ENCODE results near the gene PHETA2.

PHETA2 gene

DNA sequence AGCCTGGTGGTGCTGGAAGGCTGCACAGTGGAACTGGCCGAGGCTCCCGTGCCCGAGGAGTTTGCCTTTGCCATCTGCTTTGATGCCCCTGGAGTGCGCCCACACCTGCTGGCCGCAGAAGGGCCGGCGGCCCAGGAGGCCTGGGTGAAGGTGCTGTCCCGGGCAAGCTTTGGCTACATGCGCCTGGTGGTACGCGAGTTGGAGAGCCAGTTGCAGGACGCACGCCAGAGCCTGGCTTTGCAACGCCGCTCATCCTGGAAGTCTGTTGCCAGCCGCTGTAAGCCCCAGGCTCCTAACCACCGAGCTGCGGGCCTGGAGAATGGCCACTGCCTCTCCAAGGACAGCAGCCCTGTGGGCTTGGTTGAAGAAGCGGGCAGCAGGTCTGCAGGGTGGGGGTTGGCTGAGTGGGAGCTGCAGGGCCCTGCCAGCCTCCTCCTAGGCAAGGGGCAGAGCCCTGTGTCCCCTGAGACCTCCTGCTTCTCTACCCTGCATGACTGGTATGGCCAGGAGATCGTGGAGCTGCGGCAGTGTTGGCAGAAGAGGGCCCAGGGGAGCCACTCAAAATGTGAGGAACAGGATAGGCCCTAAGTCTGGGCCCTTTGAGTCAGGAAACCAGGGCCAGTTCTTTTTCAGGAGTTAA is 3.6 kb downstream of the PHETA2 start:
- no peak overlapping the region for H4K5ac ChIP-seq (ENCODE audit: low read length)
- H3K18ac ChIP-seq (ENCODE audit: low read length) = no peak overlapping the region
- no CpG with 5 or more reads among the region's 21 CpGs for WGBS (ENCODE audit: extremely low coverage, insufficient coverage, low lambda C conversion rate)
- H3K4ac ChIP-seq (ENCODE audit: low read depth, low read length) = no peak overlapping the region
- no peak for DNase-seq
- no peaks in the 10 kb centered on the region for H3K27me3 ChIP-seq (ENCODE audit: insufficient read depth, low read length, poor library complexity)
- peaks cover 2% of the 10 kb centered on the region for H3K79me2 ChIP-seq (ENCODE audit: control insufficient read depth, insufficient read depth, low read length)
- no peak overlapping the region for H3K4me2 ChIP-seq (ENCODE audit: low read length)
- H2BK5ac ChIP-seq (ENCODE audit: low read length) = no peak overlapping the region
- H3K4me3 ChIP-seq (ENCODE audit: low read length) = no peak overlapping the region
- no peak overlapping the region for H2AK5ac ChIP-seq (ENCODE audit: low read length)
- no peak overlapping the region for H4K8ac ChIP-seq (ENCODE audit: low read depth, low read length)
- H3K23ac ChIP-seq (ENCODE audit: low read length) = no peak overlapping the region
- no peak overlapping the region for H2BK15ac ChIP-seq (replicated peaks; ENCODE audit: low read depth)
- peaks cover 3% of the 10 kb centered on the region for H3K4me1 ChIP-seq (ENCODE audit: control insufficient read depth, low read depth, low read length)
- H3K79me1 ChIP-seq (ENCODE audit: low read length) = no peaks in the 10 kb centered on the region
- H2BK120ac ChIP-seq (ENCODE audit: low read depth, low read length) = no peak overlapping the region
- no peak overlapping the region for H3K9ac ChIP-seq (ENCODE audit: low read length)
- no peak overlapping the region for H3K56ac ChIP-seq (ENCODE audit: low read length)
- H3K27ac ChIP-seq (ENCODE audit: low read depth, low read length) = no peak overlapping the region
- H3K36me3 ChIP-seq (ENCODE audit: control insufficient read depth, insufficient read depth, low read length) = no peaks in the 10 kb centered on the region

DNA sequence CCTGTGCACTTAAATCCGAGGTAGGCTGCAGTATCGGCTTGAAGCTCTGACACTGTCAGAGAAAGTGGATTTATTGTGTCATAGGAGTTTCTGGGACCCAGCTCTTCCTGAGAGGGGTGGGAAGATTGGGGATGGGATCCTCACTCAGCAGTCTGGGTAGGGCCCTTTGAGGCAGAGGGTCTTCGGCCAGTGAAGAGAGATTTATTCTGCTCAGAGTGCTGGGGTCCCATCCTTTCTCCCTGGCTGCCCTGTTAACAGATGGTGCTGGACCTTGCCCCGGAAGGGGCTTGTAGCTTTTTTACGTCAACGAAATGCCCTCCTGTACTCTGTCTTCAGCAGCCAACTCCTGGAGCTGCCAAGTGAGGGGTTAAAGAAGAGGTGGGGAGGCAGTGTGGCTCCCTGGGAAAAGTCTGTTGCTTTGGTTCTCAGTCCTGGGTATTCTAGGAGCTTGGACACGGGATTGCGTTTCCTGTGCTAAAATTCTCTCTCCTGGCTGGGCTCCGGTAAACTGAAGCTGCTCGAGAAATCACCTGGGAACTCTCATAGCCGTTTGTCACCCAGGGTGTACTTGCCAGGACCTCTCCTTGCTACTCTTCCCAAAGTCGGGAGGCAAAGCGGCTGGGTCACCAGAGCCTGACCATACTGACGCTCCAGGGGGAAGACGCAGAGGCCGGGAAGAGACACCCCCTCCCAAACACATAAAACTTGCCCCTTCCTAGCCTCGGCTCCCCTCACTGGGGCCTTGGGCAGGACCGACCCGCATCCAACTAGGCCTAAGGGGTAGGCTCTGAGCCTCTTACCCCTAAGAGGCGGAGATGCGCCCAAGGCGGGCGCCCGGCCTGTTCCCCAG is 4.6 kb downstream of the PHETA2 start:
- Histone ChIP-seq H2BK120ac (ENCODE audit: low read depth, low read length) (no peak overlapping the region), H3K18ac (ENCODE audit: low read length) (peak overlapping the region; percentile 77), H3K9ac (ENCODE audit: low read length) (peak overlapping the region; percentile 80), H3K56ac (ENCODE audit: low read length) (peak overlapping the region; percentile 94), H3K4ac (ENCODE audit: low read depth, low read length) (peak overlapping the region; percentile 89), H3K79me1 (ENCODE audit: low read length) (no peaks in the 10 kb centered on the region), H3K27ac (ENCODE audit: low read depth, low read length) (peak overlapping the region; percentile 45), H3K27me3 (ENCODE audit: insufficient read depth, low read length, poor library complexity) (no peaks in the 10 kb centered on the region), H3K4me1 (ENCODE audit: control insufficient read depth, low read depth, low read length) (peaks cover 3% of the 10 kb centered on the region), H3K36me3 (ENCODE audit: control insufficient read depth, insufficient read depth, low read length) (no peaks in the 10 kb centered on the region), H3K4me2 (ENCODE audit: low read length) (peak overlapping the region; percentile 53), H2AK5ac (ENCODE audit: low read length) (no peak overlapping the region), H3K79me2 (ENCODE audit: control insufficient read depth, insufficient read depth, low read length) (peaks cover 2% of the 10 kb centered on the region), H2BK15ac (replicated peaks; ENCODE audit: low read depth) (no peak overlapping the region), H4K5ac (ENCODE audit: low read length) (no peak overlapping the region), H3K4me3 (ENCODE audit: low read length) (peak overlapping the region; percentile 20), H4K8ac (ENCODE audit: low read depth, low read length) (peak overlapping the region; percentile 65), H2BK5ac (ENCODE audit: low read length) (no peak overlapping the region), H3K23ac (ENCODE audit: low read length) (no peak overlapping the region)
- no peak for DNase-seq
- no CpG with 5 or more reads among the region's 24 CpGs for WGBS (ENCODE audit: extremely low coverage, insufficient coverage, low lambda C conversion rate)

DNA sequence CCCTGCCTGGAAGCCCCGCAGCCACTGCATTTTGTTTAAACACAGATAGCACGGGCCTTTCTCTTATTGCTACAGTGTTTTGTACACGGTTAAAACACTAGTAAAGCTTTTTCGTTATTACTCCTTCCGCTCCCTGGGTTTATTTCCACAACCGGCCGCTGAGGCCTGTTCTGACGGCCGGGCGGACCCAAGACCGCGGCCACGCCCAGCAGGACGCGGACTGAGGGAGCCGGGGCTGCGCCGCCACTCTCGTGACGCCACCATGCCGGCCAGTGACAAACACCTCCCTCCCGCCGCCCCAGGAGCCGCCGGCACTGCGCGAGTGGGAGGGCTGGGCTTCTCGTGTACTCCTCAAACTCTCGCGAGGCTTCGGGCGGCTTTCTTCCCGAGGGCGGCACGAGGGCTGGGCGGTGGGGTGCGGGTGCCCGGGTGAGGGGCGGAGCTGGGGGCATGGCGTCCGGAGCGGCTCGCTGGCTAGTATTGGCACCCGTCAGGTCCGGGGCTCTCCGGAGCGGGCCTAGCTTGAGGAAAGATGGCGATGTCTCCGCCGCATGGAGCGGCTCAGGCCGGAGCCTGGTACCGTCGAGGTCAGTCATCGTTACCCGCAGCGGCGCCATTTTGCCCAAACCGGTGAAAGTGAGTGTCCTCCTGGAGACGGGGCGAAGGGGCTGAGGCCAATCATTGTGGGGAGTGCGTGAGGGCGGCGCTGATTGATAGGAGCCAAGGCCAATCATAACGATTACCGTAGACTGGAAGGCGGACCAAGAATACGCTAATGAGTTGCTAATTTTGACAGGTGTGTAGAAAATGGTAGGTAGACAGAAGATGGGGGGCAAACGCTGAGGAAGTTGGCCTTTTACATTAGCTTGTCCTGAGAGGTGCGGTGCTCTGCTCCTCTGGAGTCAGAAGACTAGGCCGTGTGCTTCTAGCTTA is 5.5 kb downstream of the PHETA2 start, which contains the start of gene SMDT1:
TSS of gene SMDT1 (plus strand) at position 382 of the 933 bp plus-strand sequence. CDS start at position 451, 69 bp downstream.
- no peak within 1 kb of the TSS for H3K23ac ChIP-seq (ENCODE audit: low read length)
- H3K4me1 ChIP-seq (ENCODE audit: control insufficient read depth, low read depth, low read length) = peaks cover 3% of the 10 kb centered on the region
- H3K56ac ChIP-seq (ENCODE audit: low read length) = peak within 1 kb of the TSS; percentile 94
- H4K5ac ChIP-seq (ENCODE audit: low read length) = no peak within 1 kb of the TSS
- peaks cover 2% of the 10 kb centered on the region for H3K79me2 ChIP-seq (ENCODE audit: control insufficient read depth, insufficient read depth, low read length)
- no peak within 1 kb of the TSS for H2AK5ac ChIP-seq (ENCODE audit: low read length)
- H3K27ac ChIP-seq (ENCODE audit: low read depth, low read length) = peak within 1 kb of the TSS; percentile 47
- H2BK5ac ChIP-seq (ENCODE audit: low read length) = no peak within 1 kb of the TSS
- H4K8ac ChIP-seq (ENCODE audit: low read depth, low read length) = peak within 1 kb of the TSS; percentile 65
- no peaks in the 10 kb centered on the region for H3K27me3 ChIP-seq (ENCODE audit: insufficient read depth, low read length, poor library complexity)
- H3K4me2 ChIP-seq (ENCODE audit: low read length) = peak within 1 kb of the TSS; percentile 82
- H3K36me3 ChIP-seq (ENCODE audit: control insufficient read depth, insufficient read depth, low read length) = no peaks in the 10 kb centered on the region
- H3K4ac ChIP-seq (ENCODE audit: low read depth, low read length) = peak within 1 kb of the TSS; percentile 89
- peak; percentile 99 for DNase-seq
- H3K18ac ChIP-seq (ENCODE audit: low read length) = peak within 1 kb of the TSS; percentile 77
- H2BK15ac ChIP-seq (replicated peaks; ENCODE audit: low read depth) = no peak within 1 kb of the TSS
- no peaks in the 10 kb centered on the region for H3K79me1 ChIP-seq (ENCODE audit: low read length)
- peak within 1 kb of the TSS; percentile 80 for H3K9ac ChIP-seq (ENCODE audit: low read length)
- no CpG with 5 or more reads among the region's 71 CpGs for WGBS (ENCODE audit: extremely low coverage, insufficient coverage, low lambda C conversion rate)
- peak within 1 kb of the TSS; percentile 66 for H3K4me3 ChIP-seq (ENCODE audit: low read length)
- no peak within 1 kb of the TSS for H2BK120ac ChIP-seq (ENCODE audit: low read depth, low read length)

DNA sequence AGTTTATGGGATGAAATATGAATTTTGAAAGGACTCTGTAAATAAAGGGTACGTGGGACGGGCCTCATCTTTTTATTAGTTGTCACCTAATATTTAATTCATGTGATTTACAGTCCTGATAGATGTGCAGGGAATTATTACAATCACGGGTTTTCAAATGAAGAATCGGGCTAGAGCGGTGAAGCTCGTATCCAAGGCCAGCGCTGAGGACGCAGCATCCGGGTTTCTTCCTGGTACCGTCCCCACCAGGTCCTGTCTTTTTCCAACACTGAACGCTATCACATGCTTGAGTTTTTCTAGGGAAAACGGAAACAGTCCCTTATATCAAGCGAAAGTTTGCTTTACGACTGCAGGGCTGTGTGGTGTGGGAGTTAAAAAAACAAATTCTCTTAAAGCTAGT is 6.2 kb downstream of the PHETA2 start:
- no CpG with 5 or more reads among the region's 14 CpGs for WGBS (ENCODE audit: extremely low coverage, insufficient coverage, low lambda C conversion rate)
- Histone ChIP-seq H3K4me1 (ENCODE audit: control insufficient read depth, low read depth, low read length) (peaks cover 2% of the 10 kb centered on the region), H3K27me3 (ENCODE audit: insufficient read depth, low read length, poor library complexity) (no peaks in the 10 kb centered on the region), H3K23ac (ENCODE audit: low read length) (no peak overlapping the region), H3K9ac (ENCODE audit: low read length) (peak overlapping the region; percentile 46), H3K4me2 (ENCODE audit: low read length) (peak overlapping the region; percentile 82), H2BK5ac (ENCODE audit: low read length) (no peak overlapping the region), H3K4me3 (ENCODE audit: low read length) (peak overlapping the region; percentile 32), H3K27ac (ENCODE audit: low read depth, low read length) (no peak overlapping the region), H2BK15ac (replicated peaks; ENCODE audit: low read depth) (no peak overlapping the region), H2AK5ac (ENCODE audit: low read length) (no peak overlapping the region), H3K4ac (ENCODE audit: low read depth, low read length) (no peak overlapping the region), H3K36me3 (ENCODE audit: control insufficient read depth, insufficient read depth, low read length) (no peaks in the 10 kb centered on the region), H4K5ac (ENCODE audit: low read length) (no peak overlapping the region), H3K79me1 (ENCODE audit: low read length) (no peaks in the 10 kb centered on the region), H3K79me2 (ENCODE audit: control insufficient read depth, insufficient read depth, low read length) (peaks cover 2% of the 10 kb centered on the region), H3K56ac (ENCODE audit: low read length) (peak overlapping the region; percentile 73), H2BK120ac (ENCODE audit: low read depth, low read length) (no peak overlapping the region), H3K18ac (ENCODE audit: low read length) (no peak overlapping the region), H4K8ac (ENCODE audit: low read depth, low read length) (no peak overlapping the region)
- DNase-seq = peak; percentile 25

DNA sequence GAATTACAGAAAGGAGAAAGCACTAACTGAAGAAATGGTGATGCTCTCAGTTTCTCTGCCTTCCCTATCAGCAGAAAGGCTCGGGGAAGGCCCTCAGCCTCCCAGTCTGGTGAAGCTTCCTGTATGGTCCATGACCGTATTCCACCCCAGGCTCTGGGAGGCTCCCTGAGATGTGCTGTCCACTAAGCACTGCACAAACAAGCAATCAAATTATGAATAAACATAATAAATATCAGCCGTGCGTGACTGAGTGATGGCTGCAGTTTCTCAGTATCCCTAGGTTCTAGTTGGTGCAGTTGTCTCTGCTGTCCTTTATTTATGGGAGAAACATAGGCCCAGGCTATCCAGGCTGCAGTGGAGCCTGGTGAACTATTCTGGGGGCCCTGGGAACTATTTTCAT is 9.1 kb downstream of the PHETA2 start:
- no peak overlapping the region for H3K18ac ChIP-seq (ENCODE audit: low read length)
- no peak overlapping the region for H3K27ac ChIP-seq (ENCODE audit: low read depth, low read length)
- WGBS (ENCODE audit: extremely low coverage, insufficient coverage, low lambda C conversion rate) = no CpG with 5 or more reads among the region's 4 CpGs
- peaks cover 2% of the 10 kb centered on the region for H3K79me2 ChIP-seq (ENCODE audit: control insufficient read depth, insufficient read depth, low read length)
- H3K27me3 ChIP-seq (ENCODE audit: insufficient read depth, low read length, poor library complexity) = no peaks in the 10 kb centered on the region
- no peak for DNase-seq
- no peak overlapping the region for H3K4me2 ChIP-seq (ENCODE audit: low read length)
- no peak overlapping the region for H3K4me3 ChIP-seq (ENCODE audit: low read length)
- no peak overlapping the region for H3K56ac ChIP-seq (ENCODE audit: low read length)
- H4K5ac ChIP-seq (ENCODE audit: low read length) = no peak overlapping the region
- no peak overlapping the region for H2BK5ac ChIP-seq (ENCODE audit: low read length)
- H4K8ac ChIP-seq (ENCODE audit: low read depth, low read length) = no peak overlapping the region
- peaks cover 2% of the 10 kb centered on the region for H3K79me1 ChIP-seq (ENCODE audit: low read length)
- H2BK120ac ChIP-seq (ENCODE audit: low read depth, low read length) = no peak overlapping the region
- H3K4me1 ChIP-seq (ENCODE audit: control insufficient read depth, low read depth, low read length) = peaks cover 2% of the 10 kb centered on the region
- H3K23ac ChIP-seq (ENCODE audit: low read length) = no peak overlapping the region
- H3K36me3 ChIP-seq (ENCODE audit: control insufficient read depth, insufficient read depth, low read length) = peaks cover 9% of the 10 kb centered on the region
- H2BK15ac ChIP-seq (replicated peaks; ENCODE audit: low read depth) = no peak overlapping the region
- H3K4ac ChIP-seq (ENCODE audit: low read depth, low read length) = no peak overlapping the region
- H3K9ac ChIP-seq (ENCODE audit: low read length) = no peak overlapping the region
- no peak overlapping the region for H2AK5ac ChIP-seq (ENCODE audit: low read length)

All from mesendoderm (in vitro differentiated cells).